Fibroblast of lung (primary cell): ENCODE data around the gene DIS3L2. TPM values are rescaled to one million over a fixed set of nuclear protein-coding genes. Genes with fewer than 3 reads are reported as not detected.

ENCODE experiments used
- DNase-seq, 2 donors: peaks; one replicate each; pipeline versions ENCODE4 v3.0.0 to v3.0.0-alpha.2; 2010; ENCODE audit warnings: low read depth in 2 of 2
- H2AFZ ChIP-seq: 2 replicates; pipeline ENCODE4 v1.5.1; 2012; ENCODE audit warnings: low read length, control low read depth, inconsistent platforms
- H3K27ac ChIP-seq: 2 replicates; pipeline ENCODE4 v1.5.1; 2011; ENCODE audit warnings: low read length, control low read depth; ENCODE audit not compliant: insufficient read depth
- H3K27me3 ChIP-seq: 2 replicates; pipeline ENCODE4 v1.5.1; 2011; ENCODE audit warnings: mild to moderate bottlenecking, low read length; ENCODE audit not compliant: control insufficient read depth, insufficient read depth
- H3K36me3 ChIP-seq: 2 replicates; pipeline ENCODE4 v1.5.1; 2011; ENCODE audit warnings: low read length; ENCODE audit not compliant: control insufficient read depth, insufficient read depth
- H3K4me1 ChIP-seq: 2 replicates; pipeline ENCODE4 v1.5.1; 2011; ENCODE audit warnings: low read length; ENCODE audit not compliant: control insufficient read depth, insufficient read depth; ENCODE audit errors: extremely low read depth
- H3K4me2 ChIP-seq: 2 replicates; pipeline ENCODE4 v1.5.1; 2011; ENCODE audit warnings: low read length, control low read depth; ENCODE audit not compliant: insufficient read depth; ENCODE audit errors: extremely low read depth
- H3K4me3 ChIP-seq, 4 experiments: fragments of 200-600 bp in 1 of 4; sonication (generic) in 1 of 4; replicated peaks in 1 of 4; 2 replicates each; pipeline ENCODE4 v1.5.1; 2011 to 2016; ENCODE audit warnings: low read length in 4 of 4, low read depth in 3 of 4, mild to moderate bottlenecking in 3 of 4, control low read depth in 2 of 4, inconsistent platforms in 1 of 4, mixed read lengths in 1 of 4; ENCODE audit not compliant: insufficient read depth in 1 of 4; ENCODE audit errors: control extremely low read depth in 1 of 4
- H3K79me2 ChIP-seq: 2 replicates; pipeline ENCODE4 v1.5.1; 2012; ENCODE audit warnings: mild to moderate bottlenecking, low read length, inconsistent platforms; ENCODE audit not compliant: control insufficient read depth, insufficient read depth
- H3K9ac ChIP-seq: 2 replicates; pipeline ENCODE4 v1.5.1; 2011; ENCODE audit warnings: mild to moderate bottlenecking, low read length, control low read depth; ENCODE audit not compliant: insufficient read depth
- H3K9me3 ChIP-seq: 2 replicates; pipeline ENCODE4 v1.5.1; 2012; ENCODE audit warnings: low read depth, low read length; ENCODE audit not compliant: control insufficient read depth, insufficient read depth
- H4K20me1 ChIP-seq: 2 replicates; pipeline ENCODE4 v1.5.1; 2011; ENCODE audit warnings: low read length; ENCODE audit not compliant: control insufficient read depth, insufficient read depth; ENCODE audit errors: extremely low read depth
- CTCF ChIP-seq, 2 donors: IDR thresholded peaks in 1 of 2; conservative IDR thresholded peaks in 1 of 2; 1 replicate in 1 of 2; 2 replicates in 1 of 2; pipeline ENCODE4 v1.5.1; 2011 to 2012; ENCODE audit warnings: low read length in 2 of 2, control low read depth in 1 of 2, inconsistent platforms in 1 of 2, low read depth in 1 of 2, mild to moderate bottlenecking in 1 of 2
- EZH2 ChIP-seq: IDR thresholded peaks from 2 replicates; pipeline ENCODE4 v1.5.1; 2012; ENCODE audit warnings: low read length, control low read depth, mild to moderate bottlenecking; ENCODE audit errors: missing control alignments
- polyA plus RNA-seq, 2 donors: library from polyadenylated mRNA; depleted of rRNA in 1 of 2; stranded (reverse) in 1 of 2; unstranded in 1 of 2; fragments of >200 nt; gene quantifications; 2 replicates each; pipeline ENCODE4 v1.2.1, GENCODE V29; 2011 to 2012; ENCODE audit warnings: missing spikeins in 1 of 2
- total RNA-seq: library from RNA; depleted of rRNA; stranded (reverse); fragments of >200 nt; gene quantifications from 2 replicates; pipeline ENCODE4 v1.2.1, GENCODE V29; 2014

The DIS3L2 gene
- total and polyA plus RNA-seq, 2 donors (not counting 1 experiment from before 2014, with no cell fraction given) = 5.2 to 15.2 TPM

GRCh38 chr2:231920366-231920765 lies 41.1 kb upstream of the DIS3L2 start:
- H3K9me3 ChIP-seq = no peaks in the 10 kb centered on the region
- no peaks in the 10 kb centered on the region for H3K36me3 ChIP-seq
- H3K27me3 ChIP-seq = peaks cover 32% of the 10 kb centered on the region
- H3K9ac ChIP-seq = no peak overlapping the region
- H3K79me2 ChIP-seq = no peaks in the 10 kb centered on the region
- H3K4me2 ChIP-seq = no peak overlapping the region
- H3K27ac ChIP-seq = no peak overlapping the region
- no peak for DNase-seq
- peaks cover under 1% of the 10 kb centered on the region for H3K4me1 ChIP-seq
- H3K4me3 ChIP-seq = no peak overlapping the region
- H4K20me1 ChIP-seq = no peaks in the 10 kb centered on the region
- H2AFZ ChIP-seq = no peak overlapping the region
- TF ChIP-seq EZH2 = no peak
- TF ChIP-seq CTCF (conservative IDR thresholded peaks at IDR 0.05 in 1 of 2, IDR thresholded peaks at IDR 0.05 in 1 of 2; ENCODE audit: low read depth in 1 of 2, low read length in 2 of 2) = no peak

GRCh38 chr2:231920795-231921194 lies 40.7 kb upstream of the DIS3L2 start:
- Histone ChIP-seq H3K4me1 (peaks cover 5% of the 10 kb centered on the region), H3K9ac (no peak overlapping the region), H3K79me2 (no peaks in the 10 kb centered on the region), H2AFZ (no peak overlapping the region), H3K4me3 (no peak overlapping the region), H4K20me1 (no peaks in the 10 kb centered on the region), H3K27ac (no peak overlapping the region), H3K27me3 (peaks cover 33% of the 10 kb centered on the region), H3K4me2 (no peak overlapping the region), H3K36me3 (no peaks in the 10 kb centered on the region), H3K9me3 (no peaks in the 10 kb centered on the region)
- DNase-seq = no peak
- no peak for TF ChIP-seq CTCF (conservative IDR thresholded peaks at IDR 0.05 in 1 of 2, IDR thresholded peaks at IDR 0.05 in 1 of 2; ENCODE audit: low read depth in 1 of 2, low read length in 2 of 2)
- TF ChIP-seq EZH2 = no peak

GRCh38 chr2:231922311-231923009 lies 39.1 kb upstream of the DIS3L2 start:
- TF ChIP-seq CTCF (conservative IDR thresholded peaks at IDR 0.05 in 1 of 2, IDR thresholded peaks at IDR 0.05 in 1 of 2; ENCODE audit: low read depth in 1 of 2, low read length in 2 of 2) = no peak
- TF ChIP-seq EZH2 = no peak
- peaks cover 6% of the 10 kb centered on the region for H3K4me1 ChIP-seq
- no peak overlapping the region for H3K4me2 ChIP-seq
- no peaks in the 10 kb centered on the region for H3K9me3 ChIP-seq
- H4K20me1 ChIP-seq = no peaks in the 10 kb centered on the region
- DNase-seq = no peak
- no peak overlapping the region for H2AFZ ChIP-seq
- no peaks in the 10 kb centered on the region for H3K36me3 ChIP-seq
- no peak overlapping the region for H3K27ac ChIP-seq
- peaks cover 41% of the 10 kb centered on the region for H3K27me3 ChIP-seq
- no peak overlapping the region for H3K4me3 ChIP-seq
- no peak overlapping the region for H3K9ac ChIP-seq
- H3K79me2 ChIP-seq = no peaks in the 10 kb centered on the region
